Stimulated activated CD4-positive, alpha-beta T cell treated with anti-CD3 and anti-CD28 coated beads, Interleukin-1b, Interleukin-23, amount 100 ng/mL, for 4 hours (primary cell): ENCODE measurements around the gene RPS2.

ENCODE experiments used
- DNase-seq, 2 donors: peaks; one replicate each; pipeline ENCODE4 v3.0.0-alpha.2; 2020; ENCODE audit warnings: low read depth in 2 of 2

RPS2 gene

GRCh38 chr16:1981398-1981836 lies 16.8 kb upstream of the RPS2 start, which contains the start of gene NOXO1:
NOXO1 (minus strand) TSS chr16:1981469; CDS start chr16:1981179, 290 bp downstream.
- DNase-seq: no peak

GRCh38 chr16:1980770-1981087 lies 16.1 kb upstream of the RPS2 start:
- DNase-seq: no peak

DNA sequence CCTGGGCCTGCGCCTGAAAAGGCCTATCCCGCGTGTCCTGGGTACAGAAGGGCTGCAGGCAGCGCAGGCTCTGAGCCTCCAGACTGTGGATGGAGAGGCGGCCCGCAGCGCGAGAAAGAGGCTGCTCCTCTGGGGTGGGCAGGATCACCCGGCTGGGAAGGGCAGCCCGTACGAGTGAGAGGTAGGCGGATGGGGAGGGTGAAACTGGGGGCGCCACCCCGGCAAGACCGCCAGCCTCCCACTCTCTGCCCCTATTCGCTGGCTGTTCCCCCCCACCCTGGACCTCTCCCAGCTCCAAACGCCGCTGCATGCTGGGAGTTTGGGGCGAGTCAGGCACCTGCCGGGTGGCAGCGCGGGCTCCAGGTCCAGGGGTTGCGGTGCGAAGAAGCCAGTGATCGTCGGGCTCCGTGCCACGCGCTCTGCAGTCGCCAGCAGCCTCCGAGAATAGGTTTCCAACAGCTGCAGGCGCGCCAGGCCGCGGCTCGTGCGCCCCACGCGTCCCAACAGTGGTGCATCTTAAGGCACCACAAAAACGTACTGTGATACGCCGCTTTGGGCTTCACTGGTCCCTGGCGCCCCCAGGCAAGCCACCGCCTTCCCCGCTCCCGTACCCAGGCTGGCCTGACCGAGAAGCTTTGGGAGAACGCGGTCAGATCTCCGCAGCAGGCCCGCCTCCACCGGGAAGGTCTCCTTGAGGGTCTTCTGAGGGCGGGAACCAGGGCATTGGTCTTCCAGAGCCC lies 15.6 kb upstream of the RPS2 start:
- no peak for DNase-seq

DNA sequence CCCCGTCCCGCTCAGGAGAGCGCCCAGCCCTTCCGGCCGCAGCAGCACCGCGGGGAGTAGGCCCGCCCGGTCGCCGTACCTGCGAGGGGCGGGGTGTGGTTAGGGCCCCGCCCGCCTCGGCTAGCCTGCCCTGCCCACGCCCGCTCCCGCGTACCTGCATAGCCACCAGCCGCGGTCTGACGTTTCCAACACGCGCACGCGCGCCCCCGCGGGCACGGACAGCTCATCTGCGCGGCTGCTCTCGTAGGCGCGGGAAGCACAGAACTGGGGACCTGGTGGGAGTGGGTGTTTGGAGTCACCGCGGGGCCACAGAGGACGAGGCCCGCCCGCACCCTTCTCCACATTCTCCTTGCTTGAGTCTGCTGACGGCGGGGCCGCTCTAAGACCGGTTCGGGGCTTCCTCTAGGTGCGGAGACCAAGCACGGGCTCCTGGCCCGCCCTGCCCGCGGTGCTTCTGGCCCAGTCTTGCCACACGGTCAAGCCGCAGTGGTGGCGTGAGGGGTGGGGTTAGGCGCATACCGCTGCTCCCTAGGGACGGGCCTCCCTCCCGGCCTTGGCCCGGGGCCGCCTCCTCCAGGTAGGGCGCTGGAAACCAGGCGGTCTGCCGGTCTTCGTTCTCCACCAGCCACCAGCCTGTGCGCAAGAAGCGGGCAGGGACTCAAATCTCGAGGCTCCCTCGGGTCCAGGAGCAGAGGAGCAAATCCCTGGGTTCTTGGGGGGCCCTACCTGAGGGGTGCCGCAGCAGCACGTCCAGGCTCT lies 14.8 kb upstream of the RPS2 start:
- DNase-seq: peak in 1 of 2 donors; percentile 39

DNA sequence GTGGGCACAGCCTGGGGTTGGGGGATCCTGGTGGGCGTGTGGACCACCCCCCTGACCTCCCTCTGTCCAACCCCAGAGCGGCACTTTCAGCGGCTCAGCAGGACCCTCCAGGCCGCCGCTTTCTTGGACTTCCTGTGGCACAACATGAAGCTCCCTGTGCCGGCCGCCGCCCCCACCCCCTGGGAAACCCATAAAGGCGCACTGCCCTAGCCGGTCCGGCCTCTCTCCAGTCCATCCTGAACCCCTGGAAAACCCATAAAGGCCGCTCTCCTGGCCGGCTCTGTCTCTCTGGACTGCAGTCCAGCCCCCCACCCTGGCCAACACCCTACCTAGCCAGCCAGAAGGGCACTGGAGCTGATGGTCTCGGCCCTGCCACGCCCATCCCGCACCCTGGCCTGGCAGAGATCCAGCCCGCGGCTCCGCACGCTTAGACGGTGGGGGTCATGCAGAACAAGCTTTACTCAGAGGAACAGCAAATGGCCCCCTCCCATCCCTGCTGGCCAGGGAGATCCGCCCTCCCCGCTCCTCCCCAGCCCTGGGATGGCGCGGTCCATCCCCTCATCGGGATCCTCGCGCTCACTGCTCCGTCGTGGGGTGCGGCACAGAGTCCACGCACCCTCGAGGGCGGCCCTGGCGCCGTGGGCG lies 14.0 kb upstream of the RPS2 start:
- DNase-seq: no peak

GRCh38 chr16:1977875-1978268 lies 13.2 kb upstream of the RPS2 start:
- DNase-seq: no peak

DNA sequence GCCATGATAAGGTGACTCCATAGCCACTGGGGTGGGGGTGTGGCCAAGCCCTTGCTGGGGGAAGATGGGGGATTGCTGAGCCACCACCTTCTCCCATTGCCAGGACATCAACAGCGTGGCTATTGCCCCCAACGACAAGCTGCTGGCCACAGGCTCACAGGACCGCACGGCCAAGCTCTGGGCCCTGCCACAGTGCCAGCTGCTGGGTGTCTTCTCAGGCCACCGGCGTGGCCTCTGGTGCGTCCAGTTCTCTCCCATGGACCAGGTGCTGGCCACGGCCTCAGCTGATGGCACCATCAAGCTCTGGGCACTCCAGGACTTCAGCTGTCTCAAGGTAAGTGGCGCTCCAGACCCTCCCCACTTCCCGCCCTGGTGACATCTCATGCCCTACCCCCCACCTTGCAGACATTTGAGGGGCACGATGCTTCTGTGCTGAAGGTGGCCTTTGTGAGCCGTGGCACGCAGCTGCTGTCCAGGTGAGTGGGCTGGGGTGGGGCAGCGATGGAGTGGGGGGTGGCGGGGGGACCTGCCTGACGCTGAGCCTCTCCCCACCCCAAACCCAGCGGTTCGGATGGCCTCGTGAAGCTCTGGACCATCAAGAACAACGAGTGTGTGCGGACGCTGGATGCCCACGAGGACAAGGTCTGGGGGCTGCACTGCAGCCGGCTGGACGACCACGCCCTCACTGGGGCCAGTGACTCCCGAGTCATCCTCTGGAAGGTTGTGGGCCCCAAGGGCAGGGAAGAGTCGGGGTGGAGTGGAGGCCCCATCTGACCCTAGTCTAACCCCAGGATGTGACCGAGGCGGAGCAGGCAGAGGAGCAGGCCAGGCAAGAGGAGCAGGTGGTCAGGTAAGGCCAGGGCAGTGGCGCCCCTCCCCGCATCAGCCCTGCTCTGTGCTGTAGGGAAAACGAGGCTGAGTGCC lies 12.6 kb upstream of the RPS2 start:
- DNase-seq: no peak

- no peak for DNase-seq
Measured at GRCh38 chr16:1976216-1976520, 11.5 kb upstream of the RPS2 start.

GRCh38 chr16:1975432-1976215 lies 11.0 kb upstream of the RPS2 start:
- DNase-seq: no peak

- DNase-seq: no peak
Measured at GRCh38 chr16:1974157-1975070, 9.8 kb upstream of the RPS2 start.

GRCh38 chr16:1973461-1974156 lies 9.0 kb upstream of the RPS2 start:
- DNase-seq: no peak

GRCh38 chr16:1972490-1972877 lies 7.9 kb upstream of the RPS2 start:
- DNase-seq: no peak

GRCh38 chr16:1971796-1972489 lies 7.3 kb upstream of the RPS2 start, which contains the start of gene TBL3:
TBL3 (plus strand) TSS chr16:1972053; CDS start chr16:1972165, 112 bp downstream.
- peak; percentile 93 to 94 for DNase-seq

GRCh38 chr16:1968146-1968953 lies 3.7 kb upstream of the RPS2 start:
- no peak for DNase-seq

GRCh38 chr16:1966460-1966859 lies 1.8 kb upstream of the RPS2 start, which contains the start of gene RNF151:
RNF151 (plus strand) TSS chr16:1966856; CDS start chr16:1966882, 26 bp downstream.
- DNase-seq: no peak

DNA sequence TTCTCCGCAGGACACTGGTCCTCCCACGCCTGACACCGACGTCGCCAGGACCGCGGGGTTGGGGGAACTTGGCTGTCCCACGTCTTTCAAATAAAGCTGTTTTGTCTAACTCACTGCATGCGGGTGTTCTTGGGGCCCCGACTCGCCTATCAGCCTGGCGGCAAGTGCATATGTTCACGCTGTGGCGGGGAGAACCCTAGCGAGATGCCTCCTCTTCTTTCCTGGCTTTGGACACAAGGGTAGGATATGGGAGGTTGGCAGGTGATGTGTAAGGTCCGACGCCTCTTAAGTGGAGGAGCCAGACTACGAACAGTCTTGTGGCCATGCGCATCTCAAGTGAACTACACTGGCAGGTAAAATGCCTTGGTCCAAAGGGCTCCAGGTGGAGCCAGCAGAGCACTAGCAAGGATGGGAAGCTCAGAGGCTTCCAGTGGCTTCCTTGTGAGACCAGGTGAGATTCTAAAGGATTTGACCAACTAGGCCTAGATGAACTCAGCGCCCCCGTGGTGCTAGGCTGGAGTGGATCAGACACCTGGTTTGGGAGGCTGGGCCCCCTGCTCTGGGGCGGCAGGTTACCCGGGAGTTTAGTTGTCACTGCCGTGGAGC lies 873 bp upstream of the RPS2 start:
- DNase-seq: no peak

DNA sequence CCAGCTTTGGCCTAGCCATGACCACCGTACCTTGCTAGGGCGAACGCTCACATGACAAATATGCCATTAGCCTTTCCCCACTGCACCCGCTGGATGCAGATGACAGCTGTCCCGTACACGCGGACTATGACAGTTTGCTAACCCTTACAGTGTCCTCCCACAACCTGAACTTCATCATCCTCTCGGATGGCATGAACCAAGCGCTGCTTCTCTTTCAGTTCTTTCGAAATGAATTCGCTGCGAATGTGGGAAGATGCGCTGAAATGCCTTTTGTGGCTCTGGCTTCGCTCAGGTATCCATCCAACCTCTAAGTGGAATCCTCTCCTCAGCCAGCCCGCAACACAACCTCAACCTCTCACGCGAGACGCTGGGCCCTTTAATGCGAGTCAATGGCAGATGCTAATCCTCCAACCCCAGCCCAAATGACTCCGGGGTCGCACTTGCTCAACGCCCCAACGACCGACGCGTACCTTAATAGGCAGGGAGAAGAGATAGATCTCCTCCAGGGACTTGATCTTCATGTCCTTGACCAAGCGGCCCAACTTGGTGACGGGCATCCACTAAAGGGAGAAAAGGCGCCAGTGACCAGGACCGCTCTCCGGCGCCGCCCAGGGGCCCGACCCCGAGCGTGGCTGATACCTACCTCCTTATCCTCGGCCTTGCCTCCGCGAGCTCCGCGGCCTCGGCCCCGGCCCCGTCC lies 670 bp downstream of the RPS2 start:
- peak in 1 of 2 donors; percentile 32 for DNase-seq
